Gastrocnemius medialis (tissue), 4 donors: Measurements from ENCODE around the gene CDKN2AIP. TPM values are rescaled to one million over a fixed set of nuclear protein-coding genes. Genes with fewer than 3 reads are reported as not detected.

Experiments used
- ATAC-seq, 2 donors: fragments of 150-250 bp; one replicate each; pipeline ENCODE4 v1.9.1; 2016
- DNase-seq, 2 donors: peaks; one replicate each; pipeline ENCODE4 v3.0.0-alpha.2; 2019
- H3K27ac ChIP-seq, 4 donors: fragments of 200-600 bp; sonication (generic); 1 replicate in 1 of 4; 2 replicates in 3 of 4; pipeline ENCODE4 v1.5.1; 2016 to 2018; ENCODE audit warnings: mild to moderate bottlenecking in 2 of 4, moderate library complexity in 1 of 4
- H3K27me3 ChIP-seq, 3 donors: fragments of 200-600 bp; sonication (generic) in 2 of 3; 1 replicate in 1 of 3; 2 replicates in 2 of 3; pipeline versions ENCODE4 v1.5.1 to v1.6.0; 2016 to 2019; ENCODE audit warnings: mild to moderate bottlenecking in 1 of 3, moderate library complexity in 1 of 3
- H3K36me3 ChIP-seq, 2 donors: fragments of 200-600 bp; sonication (generic) in 1 of 2; one replicate each; pipeline ENCODE4 v1.5.1; 2017 to 2018
- H3K4me1 ChIP-seq, 2 donors: fragments of 200-600 bp; sonication (generic) in 1 of 2; one replicate each; pipeline ENCODE4 v1.5.1; 2016 to 2017; ENCODE audit warnings: mild to moderate bottlenecking in 2 of 2
- H3K4me3 ChIP-seq, 4 donors: fragments of 200-600 bp; sonication (generic) in 3 of 4; 1 replicate in 1 of 4; 2 replicates in 3 of 4; pipeline ENCODE4 v1.5.1; 2016 to 2019; ENCODE audit warnings: mild to moderate bottlenecking in 2 of 4
- H3K9me3 ChIP-seq, 3 donors: fragments of 200-600 bp; sonication (generic) in 2 of 3; 1 replicate in 1 of 3; 2 replicates in 2 of 3; pipeline ENCODE4 v1.5.1; 2016 to 2019
- CTCF ChIP-seq, 5 experiments: fragments of 450-650 bp in 3 of 5; fragments of 200-600 bp in 2 of 5; sonication (generic) in 2 of 5; IDR thresholded peaks in 4 of 5; conservative IDR thresholded peaks in 1 of 5; 1 replicate in 4 of 5; 2 replicates in 1 of 5; pipeline ENCODE4 v1.5.1; 2016 to 2019; ENCODE audit warnings: antibody characterized with exemption in 5 of 5, mild to moderate bottlenecking in 3 of 5, moderate library complexity in 3 of 5
- POLR2A ChIP-seq, 2 donors: fragments of 450-650 bp; IDR thresholded peaks; one replicate each; pipeline ENCODE4 v1.6.1; 2017; ENCODE audit warnings: antibody characterized with exemption in 2 of 2, mild to moderate bottlenecking in 2 of 2, moderate library complexity in 2 of 2
- in situ Hi-C, 4 donors: fragments of 200-750 bp; cut with MboI; loops; one replicate each; pipeline versions ENCODE4 v1.15.0 to v1.8.0; 2017; ENCODE audit warnings: low sequenced_read_pairs in 4 of 4
- intact Hi-C: fragments of 100-400 bp; cut with DNase I; formaldehyde crosslinking; loops from one replicate; pipeline ENCODE4 v1.15.1; 2023; ENCODE audit warnings: low total_unique reads
- total RNA-seq, 4 donors: library from RNA; depleted of rRNA; stranded (reverse); fragments of >200 nt; gene quantifications; one replicate each; pipeline versions ENCODE4 v1.1.0 to v1.2.3, GENCODE V29; 2016

The CDKN2AIP gene
- total RNA-seq, 4 donors from 2014 or later = 9.2 to 17.3 (median 12.2) TPM

GRCh38 chr4:183468210-183469095 lies 24.0 kb downstream of the CDKN2AIP start:
- intact Hi-C loops = no loop called here
- ATAC-seq = no peak
- Histone ChIP-seq H3K4me1 (peaks cover 0 to 4% of the 10 kb centered on the region in 2 donors), H3K9me3 (no peaks in the 10 kb centered on the region), H3K27ac (no peak overlapping the region), H3K4me3 (no peak overlapping the region), H3K27me3 (no peaks in the 10 kb centered on the region), H3K36me3 (no peaks in the 10 kb centered on the region)
- TF ChIP-seq POLR2A (IDR thresholded peaks at IDR 0.05) (no peak), CTCF (IDR thresholded peaks at IDR 0.05 in 4 of 5, conservative IDR thresholded peaks at IDR 0.05 in 1 of 5) (no peak)
- in situ Hi-C loops = no loop called here
- no peak for DNase-seq

- Histone ChIP-seq H3K36me3 (no peaks in the 10 kb centered on the region), H3K4me1 (peaks cover 0 to 4% of the 10 kb centered on the region in 2 donors), H3K4me3 (no peak overlapping the region), H3K9me3 (no peaks in the 10 kb centered on the region), H3K27ac (no peak overlapping the region), H3K27me3 (no peaks in the 10 kb centered on the region)
- DNase-seq (no peak), ATAC-seq (no peak)
- TF ChIP-seq CTCF (IDR thresholded peaks at IDR 0.05 in 4 of 5, conservative IDR thresholded peaks at IDR 0.05 in 1 of 5) = no peak
- TF ChIP-seq POLR2A (IDR thresholded peaks at IDR 0.05) = no peak
- intact Hi-C loops (no loop called here), in situ Hi-C loops (no loop called here)
Observed at GRCh38 chr4:183469285-183469684, 24.8 kb downstream of the CDKN2AIP start.

GRCh38 chr4:183469936-183470335 lies 25.5 kb downstream of the CDKN2AIP start:
- Histone ChIP-seq H3K4me1 (peaks cover 0 to 4% of the 10 kb centered on the region in 2 donors), H3K36me3 (no peaks in the 10 kb centered on the region), H3K27ac (no peak overlapping the region), H3K27me3 (no peaks in the 10 kb centered on the region), H3K4me3 (no peak overlapping the region), H3K9me3 (no peaks in the 10 kb centered on the region)
- TF ChIP-seq POLR2A (IDR thresholded peaks at IDR 0.05) = no peak
- TF ChIP-seq CTCF (IDR thresholded peaks at IDR 0.05 in 4 of 5, conservative IDR thresholded peaks at IDR 0.05 in 1 of 5) = no peak
- ATAC-seq = no peak
- in situ Hi-C loops (loop anchor here in 3 of 4 donors (5.0 to 10.0 kb wide), 4 partner anchors 132 to 195 kb away; partner anchors contain the start of genes RWDD4 (in 1 of the 3) and TRAPPC11 (in 1 of the 3)), intact Hi-C loops (loop anchor here (2.0 to 5.0 kb wide), 3 partner anchors 35 to 697 kb away; partner anchors contain the start of genes ING2, RWDD4 and TRAPPC11)
- no peak for DNase-seq

- DNase-seq (no peak), ATAC-seq (no peak)
- no peak overlapping the region for H3K27ac ChIP-seq
- H3K4me3 ChIP-seq = no peak overlapping the region
- intact Hi-C loops (loop anchor here (2.0 to 5.0 kb wide), 3 partner anchors 34 to 696 kb away; partner anchors contain the start of genes ING2, RWDD4 and TRAPPC11), in situ Hi-C loops (loop anchor here in 3 of 4 donors (5.0 to 10.0 kb wide), 4 partner anchors 131 to 194 kb away; partner anchors contain the start of genes RWDD4 (in 1 of the 3) and TRAPPC11 (in 1 of the 3))
- TF ChIP-seq POLR2A (IDR thresholded peaks at IDR 0.05) (no peak), CTCF (IDR thresholded peaks at IDR 0.05 in 4 of 5, conservative IDR thresholded peaks at IDR 0.05 in 1 of 5) (no peak)
- no peaks in the 10 kb centered on the region for H3K27me3 ChIP-seq
- H3K36me3 ChIP-seq = no peaks in the 10 kb centered on the region
- H3K4me1 ChIP-seq = peaks cover 0 to 4% of the 10 kb centered on the region in 2 donors
- H3K9me3 ChIP-seq = no peaks in the 10 kb centered on the region
Observed at GRCh38 chr4:183470821-183471220, 26.4 kb downstream of the CDKN2AIP start.
